Measurements from ENCODE around the gene LBHD2. TPM values are rescaled to one million over a fixed set of nuclear protein-coding genes. Genes with fewer than 3 reads are reported as not detected.
"Not testable (repeated sequence)": the region's sequence is repeated elsewhere in the genome, so short reads cannot be mapped to it uniquely, and the experiment has no call there.

Gene LBHD2
- total and polyA plus RNA-seq, 2 donors (not counting 1 experiment from before 2014, with no cell fraction given) = not detected

DNA sequence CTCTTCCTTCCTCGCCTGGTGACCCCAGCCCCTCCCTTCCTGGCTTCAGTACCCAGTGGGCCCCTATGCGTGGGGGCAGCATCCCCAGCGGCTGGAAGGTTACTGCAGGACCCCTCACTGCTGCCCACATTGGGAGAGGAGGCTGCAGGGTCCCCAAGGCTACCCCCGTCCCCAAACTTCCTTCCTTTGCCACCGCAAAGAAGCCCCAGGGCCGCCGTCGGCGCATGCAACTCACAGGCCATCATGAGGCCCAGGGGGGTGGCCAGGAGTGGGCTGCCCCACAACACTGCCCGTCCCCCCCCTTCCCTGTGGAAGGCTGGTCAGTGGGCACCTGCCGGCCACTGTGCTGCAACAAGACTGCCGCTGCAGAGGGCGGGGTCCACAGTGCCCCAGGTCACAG, 29.8 kb downstream of the LBHD2 start:
- no peak overlapping the region for H3K4me2 ChIP-seq (replicated peaks; ENCODE audit: low read depth, low read length, poor library complexity, severe bottlenecking)
- intact Hi-C loops (cut with micrococcal nuclease) = no loop called here
- 66% methylated on average over 12 of the region's 13 CpGs for WGBS (ENCODE audit: insufficient coverage)

DNA sequence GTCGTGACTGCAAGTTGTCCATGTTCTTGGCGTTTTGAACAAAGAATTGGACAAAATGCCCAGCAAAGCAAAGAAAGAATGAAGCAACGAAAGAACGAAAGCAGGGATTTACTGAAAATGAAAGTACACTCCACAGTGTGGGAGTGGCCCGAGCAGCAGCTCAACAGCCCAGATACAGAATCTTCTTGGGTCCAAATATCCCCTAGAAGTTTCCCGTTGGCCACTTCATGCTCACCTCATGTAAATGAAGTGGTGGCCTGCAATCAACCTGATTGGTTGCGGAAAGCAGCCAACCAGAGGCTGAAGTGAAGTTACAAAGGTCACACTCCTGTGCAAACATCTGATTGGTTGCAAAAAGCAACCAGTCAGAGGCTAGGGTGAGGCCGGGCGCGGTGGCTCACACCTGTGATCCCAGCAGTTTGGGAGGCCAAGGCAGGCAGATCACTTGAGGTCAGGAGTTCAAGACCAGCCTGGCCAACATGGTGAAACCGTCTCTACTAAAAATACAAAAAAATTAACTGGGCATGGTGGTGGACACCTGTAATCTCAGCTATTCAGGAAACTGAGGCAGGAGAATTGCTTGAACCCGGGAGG, 31.2 kb downstream of the LBHD2 start:
- ATAC-seq (ENCODE audit: low read depth); H3K9ac ChIP-seq (ENCODE audit: low read length); H3K79me2 ChIP-seq (ENCODE audit: control insufficient read depth, insufficient read depth, low read length); intact Hi-C loops (cut with micrococcal nuclease); H3K9me3 Mint-ChIP-seq (ENCODE audit: insufficient read depth); H3K27me3 ChIP-seq (replicated peaks in 1 of 4; ENCODE audit: control extremely low read depth in 1 of 4, control insufficient read depth in 3 of 4, insufficient read depth in 4 of 4, low read length in 3 of 4); POLR2A ChIA-PET; H4K20me1 ChIP-seq (ENCODE audit: control insufficient read depth, insufficient read depth, low read length, poor library complexity, severe bottlenecking); H3K9me3 ChIP-seq (ENCODE audit: control extremely low read depth in 1 of 3, control insufficient read depth in 2 of 3, insufficient read depth in 1 of 3, low read length in 2 of 3); H3K27me3 Mint-ChIP-seq; H3K36me3 ChIP-seq (replicated peaks in 1 of 2; ENCODE audit: control extremely low read depth in 1 of 2, control insufficient read depth in 1 of 2, extremely low read depth in 1 of 2, insufficient read depth in 2 of 2, low read length in 1 of 2); H3K27ac ChIP-seq (ENCODE audit: low read length in 2 of 2): not testable (repeated sequence)
- Histone ChIP-seq H3K4me2 (replicated peaks; ENCODE audit: low read depth, low read length, poor library complexity, severe bottlenecking) (peak overlapping the region; percentile 33), H2AFZ (ENCODE audit: insufficient read depth, low read depth, low read length, poor library complexity, severe bottlenecking) (peak overlapping the region; percentile 72), H3K4me3 (ENCODE audit: control extremely low read depth in 1 of 5, extremely low read depth in 1 of 5, insufficient read depth in 1 of 5, low read depth in 2 of 5, low read length in 4 of 5) (peak overlapping the region in 1 of 5 experiments; percentile 14), H3K4me1 (ENCODE audit: control insufficient read depth in 2 of 2, insufficient read depth in 2 of 2, low read length in 2 of 2) (peaks cover 8 to 18% of the 10 kb centered on the region in 2 donors)
- Mint-ChIP-seq H3K4me3 (peak overlapping the region; percentile 78), H3K4me1 (peaks cover 26% of the 10 kb centered on the region), H3K27ac (peak overlapping the region; percentile 43)
- WGBS (ENCODE audit: insufficient coverage) = 52% methylated on average over 12 of the region's 12 CpGs
- CTCF ChIA-PET = interaction anchor here (3.5 kb wide), 1 partner anchor 10 kb away, joined by 22 read pairs; no protein-coding TSS in a partner anchor
- DNase-seq = peak; percentile 26

More for the DNA sequence above, 29.8 kb downstream of the LBHD2 start:
- peaks cover 26% of the 10 kb centered on the region for H3K4me1 Mint-ChIP-seq
- TF ChIP-seq, protein P1, sequence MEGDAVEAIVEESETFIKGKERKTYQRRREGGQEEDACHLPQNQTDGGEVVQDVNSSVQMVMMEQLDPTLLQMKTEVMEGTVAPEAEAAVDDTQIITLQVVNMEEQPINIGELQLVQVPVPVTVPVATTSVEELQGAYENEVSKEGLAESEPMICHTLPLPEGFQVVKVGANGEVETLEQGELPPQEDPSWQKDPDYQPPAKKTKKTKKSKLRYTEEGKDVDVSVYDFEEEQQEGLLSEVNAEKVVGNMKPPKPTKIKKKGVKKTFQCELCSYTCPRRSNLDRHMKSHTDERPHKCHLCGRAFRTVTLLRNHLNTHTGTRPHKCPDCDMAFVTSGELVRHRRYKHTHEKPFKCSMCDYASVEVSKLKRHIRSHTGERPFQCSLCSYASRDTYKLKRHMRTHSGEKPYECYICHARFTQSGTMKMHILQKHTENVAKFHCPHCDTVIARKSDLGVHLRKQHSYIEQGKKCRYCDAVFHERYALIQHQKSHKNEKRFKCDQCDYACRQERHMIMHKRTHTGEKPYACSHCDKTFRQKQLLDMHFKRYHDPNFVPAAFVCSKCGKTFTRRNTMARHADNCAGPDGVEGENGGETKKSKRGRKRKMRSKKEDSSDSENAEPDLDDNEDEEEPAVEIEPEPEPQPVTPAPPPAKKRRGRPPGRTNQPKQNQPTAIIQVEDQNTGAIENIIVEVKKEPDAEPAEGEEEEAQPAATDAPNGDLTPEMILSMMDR (IDR thresholded peaks at IDR 0.05) = no peak
- TF ChIP-seq EZH2 (IDR thresholded peaks at IDR 0.05; ENCODE audit: borderline replicate concordance, insufficient read depth, low read depth, low read length, poor library complexity, severe bottlenecking) = no peak
- Histone ChIP-seq H2AFZ (ENCODE audit: insufficient read depth, low read depth, low read length, poor library complexity, severe bottlenecking) (no peak overlapping the region), H3K27ac (ENCODE audit: low read length in 2 of 2) (no peak overlapping the region), H3K79me2 (ENCODE audit: control insufficient read depth, insufficient read depth, low read length) (no peaks in the 10 kb centered on the region), H3K4me1 (ENCODE audit: control insufficient read depth in 2 of 2, insufficient read depth in 2 of 2, low read length in 2 of 2) (peaks cover 8 to 18% of the 10 kb centered on the region in 2 donors), H3K9me3 (ENCODE audit: control extremely low read depth in 1 of 3, control insufficient read depth in 2 of 3, insufficient read depth in 1 of 3, low read length in 2 of 3) (no peaks in the 10 kb centered on the region), H3K27me3 (replicated peaks in 1 of 4; ENCODE audit: control extremely low read depth in 1 of 4, control insufficient read depth in 3 of 4, insufficient read depth in 4 of 4, low read length in 3 of 4) (peaks cover 0 to 5% (median 0%) of the 10 kb centered on the region in 4 experiments), H3K9ac (ENCODE audit: low read length) (no peak overlapping the region), H3K4me3 (ENCODE audit: control extremely low read depth in 1 of 5, extremely low read depth in 1 of 5, insufficient read depth in 1 of 5, low read depth in 2 of 5, low read length in 4 of 5) (no peak overlapping the region), H3K36me3 (replicated peaks in 1 of 2; ENCODE audit: control extremely low read depth in 1 of 2, control insufficient read depth in 1 of 2, extremely low read depth in 1 of 2, insufficient read depth in 2 of 2, low read length in 1 of 2) (no peaks in the 10 kb centered on the region), H4K20me1 (ENCODE audit: control insufficient read depth, insufficient read depth, low read length, poor library complexity, severe bottlenecking) (no peaks in the 10 kb centered on the region)
- POLR2A ChIA-PET = no interaction called here
- H3K27me3 Mint-ChIP-seq = peaks cover 4% of the 10 kb centered on the region
- no peak for DNase-seq
- CTCF ChIA-PET = interaction anchor here (3.5 kb wide), 1 partner anchor 8 kb away, joined by 22 read pairs; no protein-coding TSS in a partner anchor
- no peak overlapping the region for H3K4me3 Mint-ChIP-seq
- no peaks in the 10 kb centered on the region for H3K9me3 Mint-ChIP-seq (ENCODE audit: insufficient read depth)
- no peak overlapping the region for H3K27ac Mint-ChIP-seq
- no peak for ATAC-seq (ENCODE audit: low read depth)
